Astrocyte of the spinal cord (primary cell): ENCODE measurements around the gene TJP3.

ENCODE experiments used
- DNase-seq: peaks from one replicate; pipeline ENCODE4 v3.0.0; 2011; ENCODE audit warnings: low read depth, low spot score
- H3K4me3 ChIP-seq: 2 replicates; pipeline ENCODE4 v1.5.1; 2011; ENCODE audit warnings: low read depth, mild to moderate bottlenecking, low read length, moderate library complexity
- in situ Hi-C: cut with HindIII; loops from 2 replicates; pipeline ENCODE4 v1.10.0; 2017; ENCODE audit warnings: low sequenced_read_pairs
- TF ChIP-seq, protein P1 (sequence below): IDR thresholded peaks from 2 replicates; pipeline ENCODE4 v1.5.1; 2012; ENCODE audit warnings: low read depth, mild to moderate bottlenecking, low read length, inconsistent platforms

The TJP3 gene

DNA sequence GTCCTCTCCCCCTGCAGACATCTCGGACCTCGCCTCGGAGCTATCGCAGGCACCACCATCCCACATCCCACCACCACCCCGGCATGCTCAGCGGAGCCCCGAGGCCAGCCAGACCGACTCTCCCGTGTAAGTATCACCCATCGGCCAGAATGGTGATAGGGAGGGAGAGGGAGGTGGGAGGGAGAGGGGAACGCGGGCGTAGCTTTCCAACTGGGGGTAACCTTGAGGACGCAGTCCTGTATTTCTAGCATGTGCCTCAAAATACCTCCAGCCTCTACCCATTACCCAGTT, 26.1 kb downstream of the TJP3 start:
- in situ Hi-C loops = no loop called here
- TF ChIP-seq, protein P1, sequence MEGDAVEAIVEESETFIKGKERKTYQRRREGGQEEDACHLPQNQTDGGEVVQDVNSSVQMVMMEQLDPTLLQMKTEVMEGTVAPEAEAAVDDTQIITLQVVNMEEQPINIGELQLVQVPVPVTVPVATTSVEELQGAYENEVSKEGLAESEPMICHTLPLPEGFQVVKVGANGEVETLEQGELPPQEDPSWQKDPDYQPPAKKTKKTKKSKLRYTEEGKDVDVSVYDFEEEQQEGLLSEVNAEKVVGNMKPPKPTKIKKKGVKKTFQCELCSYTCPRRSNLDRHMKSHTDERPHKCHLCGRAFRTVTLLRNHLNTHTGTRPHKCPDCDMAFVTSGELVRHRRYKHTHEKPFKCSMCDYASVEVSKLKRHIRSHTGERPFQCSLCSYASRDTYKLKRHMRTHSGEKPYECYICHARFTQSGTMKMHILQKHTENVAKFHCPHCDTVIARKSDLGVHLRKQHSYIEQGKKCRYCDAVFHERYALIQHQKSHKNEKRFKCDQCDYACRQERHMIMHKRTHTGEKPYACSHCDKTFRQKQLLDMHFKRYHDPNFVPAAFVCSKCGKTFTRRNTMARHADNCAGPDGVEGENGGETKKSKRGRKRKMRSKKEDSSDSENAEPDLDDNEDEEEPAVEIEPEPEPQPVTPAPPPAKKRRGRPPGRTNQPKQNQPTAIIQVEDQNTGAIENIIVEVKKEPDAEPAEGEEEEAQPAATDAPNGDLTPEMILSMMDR = no peak

DNA sequence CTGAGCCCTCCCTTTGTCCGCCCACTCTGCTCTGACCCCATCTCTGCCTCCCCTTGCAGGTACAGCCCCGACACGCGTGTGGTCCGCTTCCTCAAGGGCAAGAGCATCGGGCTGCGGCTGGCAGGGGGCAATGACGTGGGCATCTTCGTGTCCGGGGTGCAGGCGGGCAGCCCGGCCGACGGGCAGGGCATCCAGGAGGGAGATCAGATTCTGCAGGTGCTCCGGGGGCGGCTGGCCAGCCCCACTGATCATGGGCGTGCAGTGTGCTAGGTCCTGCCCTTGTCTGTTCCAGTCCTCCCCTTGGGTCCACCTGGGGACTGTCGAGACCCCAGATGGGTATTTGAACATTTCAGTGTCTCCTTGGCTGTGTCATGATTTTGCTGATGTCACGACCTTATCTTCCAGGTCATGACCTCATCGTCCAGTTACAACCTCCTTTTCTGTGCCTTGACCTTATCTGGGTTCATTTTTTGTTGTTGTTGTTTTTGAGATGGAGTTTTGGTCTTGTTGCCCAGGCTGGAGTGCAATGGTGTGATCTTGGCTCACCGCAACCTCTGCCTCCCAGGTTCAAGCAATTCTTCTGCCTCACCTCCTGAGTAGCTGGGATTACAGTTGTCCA, 28.0 kb downstream of the TJP3 start:
- in situ Hi-C loops = no loop called here
- TF ChIP-seq, protein P1 = no peak
- no peak for DNase-seq
- H3K4me3 ChIP-seq = no peak overlapping the region

More for the DNA sequence above, 26.1 kb downstream of the TJP3 start:
- no peak overlapping the region for H3K4me3 ChIP-seq
- DNase-seq = no peak

DNA sequence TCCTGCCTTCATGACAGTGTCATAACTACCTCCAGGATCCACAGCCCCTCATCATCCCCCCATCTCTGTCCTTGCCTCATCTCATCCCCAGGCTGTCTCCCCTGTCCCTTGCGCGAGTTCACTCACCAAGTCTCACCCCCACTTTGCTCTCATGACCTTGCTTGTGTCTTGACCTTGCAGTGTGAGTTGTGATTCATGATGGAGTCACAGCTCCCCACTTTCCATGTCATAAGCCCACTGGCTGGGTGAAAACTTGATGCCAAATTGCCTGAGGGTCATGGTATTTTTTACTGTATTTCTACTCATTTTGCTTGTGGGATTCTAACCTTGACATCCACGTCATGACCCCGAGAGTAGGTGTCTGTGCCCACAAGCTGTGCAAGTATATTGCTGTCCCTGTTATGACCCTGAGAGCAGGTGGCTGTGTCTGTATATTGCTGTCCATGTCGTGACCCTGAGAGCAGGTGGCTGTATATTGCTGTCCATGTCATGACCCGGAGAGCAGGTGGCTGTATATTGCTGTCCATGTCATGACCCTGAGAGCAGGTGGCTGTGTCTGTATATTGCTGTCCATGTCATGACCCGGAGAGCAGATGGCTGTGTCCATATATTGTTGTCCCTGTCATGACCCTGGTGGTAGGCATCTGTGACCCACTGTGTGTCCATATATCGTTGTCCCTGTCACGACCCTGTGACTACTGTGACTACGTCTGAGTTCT, 29.5 kb downstream of the TJP3 start:
- in situ Hi-C loops = no loop called here
- TF ChIP-seq, protein P1 = no peak
- no peak for DNase-seq
- no peak overlapping the region for H3K4me3 ChIP-seq

DNA sequence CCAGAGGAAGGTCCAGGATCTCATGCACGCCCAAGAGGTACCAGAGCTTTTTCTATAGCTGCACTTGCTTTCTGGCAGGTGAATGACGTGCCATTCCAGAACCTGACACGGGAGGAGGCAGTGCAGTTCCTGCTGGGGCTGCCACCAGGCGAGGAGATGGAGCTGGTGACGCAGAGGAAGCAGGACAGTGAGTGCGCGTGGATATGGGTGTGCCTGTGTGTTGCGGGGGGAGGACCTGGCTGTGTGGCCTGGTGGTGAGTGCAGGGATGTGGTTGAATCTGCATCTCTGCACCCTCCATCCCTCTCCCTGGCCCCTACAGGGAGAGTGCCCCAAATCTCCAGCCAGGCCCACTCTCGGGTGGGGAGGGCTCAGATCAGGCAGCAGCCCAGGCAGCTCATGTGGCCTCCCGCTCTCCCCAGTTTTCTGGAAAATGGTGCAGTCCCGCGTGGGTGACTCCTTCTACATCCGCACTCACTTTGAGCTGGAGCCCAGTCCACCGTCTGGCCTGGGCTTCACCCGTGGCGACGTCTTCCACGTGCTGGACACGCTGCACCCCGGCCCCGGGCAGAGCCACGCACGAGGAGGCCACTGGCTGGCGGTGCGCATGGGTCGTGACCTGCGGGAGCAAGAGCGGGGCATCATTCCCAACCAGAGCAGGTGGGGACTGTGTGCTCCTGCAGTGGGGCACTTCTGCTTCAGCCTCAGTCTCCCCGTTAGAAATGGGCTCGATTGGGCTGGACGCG, 30.5 kb downstream of the TJP3 start:
- no peak overlapping the region for H3K4me3 ChIP-seq
- DNase-seq = no peak
- in situ Hi-C loops = no loop called here
- TF ChIP-seq, protein P1 = no peak

DNA sequence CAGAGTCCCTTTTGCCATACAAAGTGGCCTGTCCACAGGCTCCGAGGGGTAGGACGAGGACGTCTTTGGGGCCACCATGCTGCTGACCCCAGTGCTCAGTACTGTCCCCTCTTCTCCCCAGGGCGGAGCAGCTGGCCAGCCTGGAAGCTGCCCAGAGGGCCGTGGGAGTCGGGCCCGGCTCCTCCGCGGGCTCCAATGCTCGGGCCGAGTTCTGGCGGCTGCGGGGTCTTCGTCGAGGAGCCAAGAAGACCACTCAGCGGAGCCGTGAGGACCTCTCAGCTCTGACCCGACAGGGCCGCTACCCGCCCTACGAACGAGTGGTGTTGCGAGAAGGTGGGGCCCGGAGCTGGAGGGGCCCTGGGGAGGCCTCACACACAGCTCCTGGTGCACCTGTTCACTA, 32.2 kb downstream of the TJP3 start:
- in situ Hi-C loops = no loop called here
- DNase-seq = no peak
- no peak overlapping the region for H3K4me3 ChIP-seq
- TF ChIP-seq, protein P1 = no peak

DNA sequence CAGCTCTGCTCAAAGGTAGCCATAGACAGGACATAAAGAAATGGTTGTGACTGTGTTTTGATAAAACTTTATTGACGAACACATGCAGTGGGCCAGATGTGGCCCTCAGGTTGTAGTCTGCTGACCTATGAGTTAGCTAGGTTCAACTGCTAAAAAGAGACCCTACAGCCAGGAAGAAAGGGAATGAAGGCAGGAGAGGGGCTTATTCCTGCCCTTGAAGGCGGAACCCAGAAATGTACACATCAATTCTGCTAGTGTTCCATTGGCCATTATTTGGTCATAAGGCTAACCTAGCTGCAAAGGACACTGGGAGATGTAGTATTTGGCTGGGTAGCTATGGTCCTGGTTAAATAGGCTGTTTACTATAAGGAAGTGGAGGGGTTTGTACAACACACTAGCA, 35.3 kb downstream of the TJP3 start:
- no peak overlapping the region for H3K4me3 ChIP-seq
- TF ChIP-seq, protein P1 = no peak
- in situ Hi-C loops = no loop called here
- no peak for DNase-seq
